ENCODE results near the gene UTS2B. TPM values are rescaled to one million over a fixed set of nuclear protein-coding genes. Genes with fewer than 3 reads are reported as not detected.

UTS2B gene
- total and polyA plus RNA-seq, 4 donors, result 0.15 to 2.8 (median 0.60) TPM

GRCh38 chr3:191321019-191321767 is 9.1 kb downstream of the UTS2B start:
- DNase-seq (no peak), ATAC-seq (ENCODE audit: low FRiP score) (no peak)
- Histone ChIP-seq H3K27me3 (ENCODE audit: control insufficient read depth in 1 of 2, insufficient read depth in 2 of 2, low read length in 1 of 2) (no peaks in the 10 kb centered on the region), H3K27ac (ENCODE audit: low read depth in 1 of 2, low read length in 2 of 2) (no peak overlapping the region), H3K36me3 (ENCODE audit: control insufficient read depth in 1 of 2, insufficient read depth in 2 of 2, low read length in 1 of 2) (no peaks in the 10 kb centered on the region), H3K4me3 (ENCODE audit: low read length in 2 of 2) (no peak overlapping the region), H3K4me1 (ENCODE audit: control insufficient read depth in 1 of 2, insufficient read depth in 2 of 2, low read length in 2 of 2) (peaks cover 0 to 2% of the 10 kb centered on the region in 2 donors), H3K9me3 (ENCODE audit: control insufficient read depth, low read length) (no peaks in the 10 kb centered on the region)
- intact Hi-C loops (cut with DNase I), result no loop called here
- 82 to 85% methylated on average over 4 of the region's 4 CpGs for WGBS, 2 donors

GRCh38 chr3:191320316-191320715 is 10.0 kb downstream of the UTS2B start:
- intact Hi-C loops (cut with DNase I), result no loop called here
- no peak for ATAC-seq (ENCODE audit: low FRiP score)

GRCh38 chr3:191316876-191317603 is 13.3 kb downstream of the UTS2B start:
- Histone ChIP-seq H3K27ac (ENCODE audit: low read depth in 1 of 2, low read length in 2 of 2) (no peak overlapping the region), H3K4me1 (ENCODE audit: control insufficient read depth in 1 of 2, insufficient read depth in 2 of 2, low read length in 2 of 2) (no peaks in the 10 kb centered on the region), H3K9me3 (ENCODE audit: control insufficient read depth, low read length) (no peaks in the 10 kb centered on the region), H3K36me3 (ENCODE audit: control insufficient read depth in 1 of 2, insufficient read depth in 2 of 2, low read length in 1 of 2) (no peaks in the 10 kb centered on the region), H3K4me3 (ENCODE audit: low read length in 2 of 2) (no peak overlapping the region), H3K27me3 (ENCODE audit: control insufficient read depth in 1 of 2, insufficient read depth in 2 of 2, low read length in 1 of 2) (no peaks in the 10 kb centered on the region)
- peak; percentile 44 for ATAC-seq (ENCODE audit: low FRiP score)
- DNase-seq, result no peak
- intact Hi-C loops (cut with DNase I), result no loop called here
- WGBS, 2 donors, result 95 to 96% methylated on average over 38 to 40 of the region's 40 CpGs

More at GRCh38 chr3:191320316-191320715, 10.0 kb downstream of the UTS2B start:
- no peak for DNase-seq
- Histone ChIP-seq H3K27me3 (ENCODE audit: control insufficient read depth in 1 of 2, insufficient read depth in 2 of 2, low read length in 1 of 2) (no peaks in the 10 kb centered on the region), H3K4me3 (ENCODE audit: low read length in 2 of 2) (no peak overlapping the region), H3K9me3 (ENCODE audit: control insufficient read depth, low read length) (no peaks in the 10 kb centered on the region), H3K36me3 (ENCODE audit: control insufficient read depth in 1 of 2, insufficient read depth in 2 of 2, low read length in 1 of 2) (no peaks in the 10 kb centered on the region), H3K4me1 (ENCODE audit: control insufficient read depth in 1 of 2, insufficient read depth in 2 of 2, low read length in 2 of 2) (peaks cover 0 to 2% of the 10 kb centered on the region in 2 donors), H3K27ac (ENCODE audit: low read depth in 1 of 2, low read length in 2 of 2) (no peak overlapping the region)
- 94 to 95% methylated on average over 5 of the region's 5 CpGs for WGBS, 2 donors

DNA sequence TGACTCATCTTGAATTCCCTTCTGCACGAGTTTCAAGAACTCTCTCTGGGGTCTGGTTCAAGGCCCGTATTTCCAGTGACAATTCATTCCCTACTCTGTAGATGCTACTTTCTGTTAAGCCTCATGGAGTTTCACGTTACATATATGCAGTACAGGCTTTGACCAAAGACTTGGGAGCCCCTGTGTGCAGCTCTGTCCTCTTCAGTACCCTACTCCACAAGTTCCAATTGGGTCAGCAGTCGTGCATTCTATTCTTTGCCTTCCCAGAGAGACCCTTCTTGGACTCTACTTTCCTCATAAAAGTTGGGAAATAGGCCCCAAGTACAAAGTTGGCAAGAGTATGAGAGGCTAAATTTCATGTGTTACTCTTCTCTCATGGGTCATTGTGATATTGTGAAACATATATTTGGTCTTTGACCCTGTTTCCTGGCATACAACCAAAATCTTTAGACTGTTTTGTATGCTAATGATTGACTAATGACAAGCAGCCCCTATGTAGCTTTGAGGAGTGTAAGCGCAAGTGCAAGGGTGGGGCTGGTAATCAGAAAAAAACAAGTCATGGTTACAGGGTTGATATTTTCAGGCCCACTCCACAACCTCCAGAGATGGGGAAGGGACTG is 16.1 kb downstream of the UTS2B start:
- no peak overlapping the region for H3K27ac ChIP-seq (ENCODE audit: low read depth in 1 of 2, low read length in 2 of 2)
- no peaks in the 10 kb centered on the region for H3K27me3 ChIP-seq (ENCODE audit: control insufficient read depth in 1 of 2, insufficient read depth in 2 of 2, low read length in 1 of 2)
- DNase-seq (no peak), ATAC-seq (ENCODE audit: low FRiP score) (no peak)
- no peaks in the 10 kb centered on the region for H3K4me1 ChIP-seq (ENCODE audit: control insufficient read depth in 1 of 2, insufficient read depth in 2 of 2, low read length in 2 of 2)
- H3K9me3 ChIP-seq (ENCODE audit: control insufficient read depth, low read length), result no peaks in the 10 kb centered on the region
- no peak overlapping the region for H3K4me3 ChIP-seq (ENCODE audit: low read length in 2 of 2)
- intact Hi-C loops (cut with DNase I), result no loop called here
- H3K36me3 ChIP-seq (ENCODE audit: control insufficient read depth in 1 of 2, insufficient read depth in 2 of 2, low read length in 1 of 2), result no peaks in the 10 kb centered on the region
- WGBS, 2 donors, result 85 to 88% methylated on average over 5 of the region's 5 CpGs

DNA sequence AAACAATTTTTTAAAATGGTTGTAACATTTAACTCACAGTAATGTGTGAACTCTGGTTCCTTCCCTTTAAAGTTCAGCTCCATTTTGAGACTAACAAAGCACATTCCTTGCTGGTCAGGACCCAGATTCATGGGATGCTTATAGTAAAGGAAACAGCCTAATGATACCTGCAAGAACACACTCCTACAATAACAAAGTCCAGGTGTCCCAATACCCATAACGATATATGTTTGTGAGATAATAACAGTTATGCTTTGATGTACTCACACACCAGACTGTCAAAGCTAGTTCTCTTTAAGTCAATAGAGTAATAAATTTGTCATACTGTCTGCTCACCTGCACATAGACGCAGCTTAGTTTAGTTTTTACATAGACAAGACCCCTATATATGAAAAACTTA is 17.0 kb downstream of the UTS2B start:
- intact Hi-C loops (cut with DNase I), result no loop called here
- DNase-seq, result no peak
- Histone ChIP-seq H3K27ac (ENCODE audit: low read depth in 1 of 2, low read length in 2 of 2) (no peak overlapping the region), H3K9me3 (ENCODE audit: control insufficient read depth, low read length) (no peaks in the 10 kb centered on the region), H3K4me3 (ENCODE audit: low read length in 2 of 2) (no peak overlapping the region), H3K27me3 (ENCODE audit: control insufficient read depth in 1 of 2, insufficient read depth in 2 of 2, low read length in 1 of 2) (no peaks in the 10 kb centered on the region), H3K4me1 (ENCODE audit: control insufficient read depth in 1 of 2, insufficient read depth in 2 of 2, low read length in 2 of 2) (no peaks in the 10 kb centered on the region), H3K36me3 (ENCODE audit: control insufficient read depth in 1 of 2, insufficient read depth in 2 of 2, low read length in 1 of 2) (no peaks in the 10 kb centered on the region)
- 89 to 92% methylated on average over 2 of the region's 2 CpGs for WGBS, 2 donors
- no peak for ATAC-seq (ENCODE audit: low FRiP score)

DNA sequence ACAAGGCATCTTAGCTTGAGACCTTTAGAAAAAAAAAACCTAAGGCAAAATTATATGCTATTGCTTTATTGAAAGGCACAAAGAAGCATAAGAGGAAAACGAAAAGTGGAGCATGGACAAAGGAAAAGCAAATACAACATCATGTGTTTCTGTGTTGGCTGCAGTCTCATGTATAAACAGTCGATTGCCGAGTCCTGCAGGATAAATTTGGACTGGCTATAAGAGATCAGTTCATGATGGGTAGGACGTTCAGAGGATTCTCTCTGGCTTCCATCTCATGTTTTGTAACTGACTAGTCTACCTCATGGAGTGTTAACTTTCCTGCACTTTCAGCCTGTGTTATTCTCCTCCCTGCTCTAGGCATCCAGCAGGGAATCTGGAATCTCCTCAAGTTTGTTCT is 23.0 kb downstream of the UTS2B start:
- Histone ChIP-seq H3K4me1 (ENCODE audit: control insufficient read depth in 1 of 2, insufficient read depth in 2 of 2, low read length in 2 of 2) (no peaks in the 10 kb centered on the region), H3K27me3 (ENCODE audit: control insufficient read depth in 1 of 2, insufficient read depth in 2 of 2, low read length in 1 of 2) (no peaks in the 10 kb centered on the region), H3K4me3 (ENCODE audit: low read length in 2 of 2) (no peak overlapping the region), H3K27ac (ENCODE audit: low read depth in 1 of 2, low read length in 2 of 2) (no peak overlapping the region), H3K9me3 (ENCODE audit: control insufficient read depth, low read length) (no peaks in the 10 kb centered on the region), H3K36me3 (ENCODE audit: control insufficient read depth in 1 of 2, insufficient read depth in 2 of 2, low read length in 1 of 2) (no peaks in the 10 kb centered on the region)
- DNase-seq, result no peak
- intact Hi-C loops (cut with DNase I), result no loop called here
- ATAC-seq (ENCODE audit: low FRiP score), result no peak
- 48 to 54% methylated on average over 4 of the region's 4 CpGs for WGBS, 2 donors

DNA sequence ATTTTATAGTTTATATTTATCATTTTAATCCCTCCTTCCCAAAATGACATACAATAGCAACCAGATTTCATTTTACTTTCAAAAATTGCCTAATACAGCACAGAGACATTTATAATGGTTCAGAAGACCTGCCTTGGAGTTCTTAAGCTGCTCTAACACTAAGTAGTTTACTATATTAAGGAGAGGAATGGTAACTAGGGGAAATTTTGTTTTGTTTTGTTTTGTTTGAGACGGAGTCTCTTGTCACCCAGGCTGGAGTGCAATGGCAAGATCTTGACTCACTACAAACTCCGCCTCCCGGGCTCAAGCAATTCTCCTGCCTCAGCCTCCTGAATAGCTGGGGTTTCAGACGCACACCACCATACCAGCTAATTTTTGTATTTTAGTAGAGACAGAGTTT is 23.9 kb downstream of the UTS2B start:
- Histone ChIP-seq H3K4me1 (ENCODE audit: control insufficient read depth in 1 of 2, insufficient read depth in 2 of 2, low read length in 2 of 2) (no peaks in the 10 kb centered on the region), H3K27ac (ENCODE audit: low read depth in 1 of 2, low read length in 2 of 2) (no peak overlapping the region), H3K36me3 (ENCODE audit: control insufficient read depth in 1 of 2, insufficient read depth in 2 of 2, low read length in 1 of 2) (no peaks in the 10 kb centered on the region), H3K4me3 (ENCODE audit: low read length in 2 of 2) (no peak overlapping the region), H3K27me3 (ENCODE audit: control insufficient read depth in 1 of 2, insufficient read depth in 2 of 2, low read length in 1 of 2) (no peaks in the 10 kb centered on the region), H3K9me3 (ENCODE audit: control insufficient read depth, low read length) (no peaks in the 10 kb centered on the region)
- ATAC-seq (ENCODE audit: low FRiP score) (no peak), DNase-seq (no peak)
- 79 to 85% methylated on average over 4 of the region's 4 CpGs for WGBS, 2 donors
- intact Hi-C loops (cut with DNase I), result no loop called here

GRCh38 chr3:191303596-191303995 is 26.7 kb downstream of the UTS2B start:
- H3K36me3 ChIP-seq (ENCODE audit: control insufficient read depth in 1 of 2, insufficient read depth in 2 of 2, low read length in 1 of 2), result no peaks in the 10 kb centered on the region
- WGBS, 2 donors, result 84 to 90% methylated on average over 3 of the region's 3 CpGs
- no peak overlapping the region for H3K27ac ChIP-seq (ENCODE audit: low read depth in 1 of 2, low read length in 2 of 2)
- DNase-seq (no peak), ATAC-seq (ENCODE audit: low FRiP score) (no peak)
- no peak overlapping the region for H3K4me3 ChIP-seq (ENCODE audit: low read length in 2 of 2)
- H3K9me3 ChIP-seq (ENCODE audit: control insufficient read depth, low read length), result no peaks in the 10 kb centered on the region
- intact Hi-C loops (cut with DNase I), result no loop called here
- H3K4me1 ChIP-seq (ENCODE audit: control insufficient read depth in 1 of 2, insufficient read depth in 2 of 2, low read length in 2 of 2), result no peaks in the 10 kb centered on the region
- no peaks in the 10 kb centered on the region for H3K27me3 ChIP-seq (ENCODE audit: control insufficient read depth in 1 of 2, insufficient read depth in 2 of 2, low read length in 1 of 2)
